Measurements from ENCODE around the gene UMAD1.

DNA sequence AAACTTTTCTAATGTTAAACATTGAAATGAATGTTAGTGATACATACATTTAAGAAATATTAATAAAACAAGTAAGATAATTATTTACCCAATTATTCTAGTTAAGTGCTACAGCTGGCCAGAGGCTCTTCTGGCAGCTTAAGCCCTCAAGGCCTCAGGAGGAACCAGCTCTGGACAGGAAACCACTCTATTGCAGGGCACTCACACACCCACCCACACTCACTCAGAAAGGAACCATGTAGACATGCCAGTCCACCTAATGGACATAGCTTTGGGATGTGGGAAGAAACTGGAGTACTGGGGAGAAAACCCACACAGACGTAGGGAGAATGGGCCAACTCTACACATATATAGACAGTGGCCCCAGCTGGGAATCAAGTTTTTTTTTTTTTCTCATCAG, 28.2 kb downstream of the UMAD1 start:
- TF ChIP-seq, protein P1, sequence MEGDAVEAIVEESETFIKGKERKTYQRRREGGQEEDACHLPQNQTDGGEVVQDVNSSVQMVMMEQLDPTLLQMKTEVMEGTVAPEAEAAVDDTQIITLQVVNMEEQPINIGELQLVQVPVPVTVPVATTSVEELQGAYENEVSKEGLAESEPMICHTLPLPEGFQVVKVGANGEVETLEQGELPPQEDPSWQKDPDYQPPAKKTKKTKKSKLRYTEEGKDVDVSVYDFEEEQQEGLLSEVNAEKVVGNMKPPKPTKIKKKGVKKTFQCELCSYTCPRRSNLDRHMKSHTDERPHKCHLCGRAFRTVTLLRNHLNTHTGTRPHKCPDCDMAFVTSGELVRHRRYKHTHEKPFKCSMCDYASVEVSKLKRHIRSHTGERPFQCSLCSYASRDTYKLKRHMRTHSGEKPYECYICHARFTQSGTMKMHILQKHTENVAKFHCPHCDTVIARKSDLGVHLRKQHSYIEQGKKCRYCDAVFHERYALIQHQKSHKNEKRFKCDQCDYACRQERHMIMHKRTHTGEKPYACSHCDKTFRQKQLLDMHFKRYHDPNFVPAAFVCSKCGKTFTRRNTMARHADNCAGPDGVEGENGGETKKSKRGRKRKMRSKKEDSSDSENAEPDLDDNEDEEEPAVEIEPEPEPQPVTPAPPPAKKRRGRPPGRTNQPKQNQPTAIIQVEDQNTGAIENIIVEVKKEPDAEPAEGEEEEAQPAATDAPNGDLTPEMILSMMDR (IDR thresholded peaks at IDR 0.05), result no peak
- TF ChIP-seq POLR2A (IDR thresholded peaks at IDR 0.05), result no peak

All from testis (tissue), 2 donors.